IMR-90 (cell line): Measurements from ENCODE around the gene ESR1. TPM values are rescaled to one million over a fixed set of nuclear protein-coding genes. Genes with fewer than 3 reads are reported as not detected.

ENCODE experiments used
- ATAC-seq: fragments of 200-7000 bp; cut with Tn5 transposase; 2 replicates; pipeline ENCODE4 v1.9.1; 2020; ENCODE audit warnings: low read depth, mild to moderate bottlenecking, moderate library complexity
- BruUV-seq: library from RNA; stranded (reverse); fragments of 400-500 nt; replicated peaks from 2 replicates; lab custom pipeline; 2021; lab: Mats Ljungman, UMichigan
- CTCF ChIA-PET: fragments of 300-600 bp; formaldehyde crosslinking; extraction: SDS; loops from one replicate; lab custom pipeline; 2021; ENCODE audit warnings: antibody characterized with exemption; lab: Yijun Ruan, JAX
- POLR2A ChIA-PET: fragments of 300-600 bp; sonication (Branson Sonifier 250); formaldehyde crosslinking; loops from one replicate; lab custom pipeline; 2022; ENCODE audit warnings: antibody characterized with exemption; ENCODE audit not compliant: unreplicated experiment; lab: Charles Lee
- DNase-seq: peaks from one replicate; pipeline ENCODE4 v3.0.0; 2013
- H2AFZ ChIP-seq: replicated peaks from 2 replicates; pipeline ENCODE3; 2013; ENCODE audit warnings: low read length, mild to moderate bottlenecking; ENCODE audit not compliant: poor library complexity
- H2AK5ac ChIP-seq: 2 replicates; pipeline ENCODE4 v1.6.1; 2013; ENCODE audit warnings: low read depth, low read length, inconsistent platforms
- H2AK9ac ChIP-seq: replicated peaks from 2 replicates; pipeline ENCODE3; 2013; ENCODE audit warnings: mild to moderate bottlenecking, low read depth, low read length, moderate library complexity; ENCODE audit not compliant: poor library complexity
- H2BK120ac ChIP-seq: 2 replicates; pipeline ENCODE4 v1.6.1; 2013; ENCODE audit warnings: low read depth, low read length, inconsistent platforms
- H2BK15ac ChIP-seq: 3 replicates; pipeline ENCODE4 v1.6.1; 2013; ENCODE audit warnings: low read depth, low read length, inconsistent platforms
- H2BK20ac ChIP-seq: 2 replicates; pipeline ENCODE4 v1.6.1; 2013; ENCODE audit warnings: low read depth, mild to moderate bottlenecking, inconsistent platforms, low read length, moderate library complexity
- H2BK5ac ChIP-seq: 2 replicates; pipeline ENCODE4 v1.6.1; 2013; ENCODE audit warnings: mild to moderate bottlenecking, low read depth, low read length, inconsistent platforms; ENCODE audit not compliant: poor library complexity, severe bottlenecking
- H3K14ac ChIP-seq: replicated peaks from 2 replicates; pipeline ENCODE4 v1.6.1; 2013; ENCODE audit warnings: low read depth, low read length, inconsistent platforms
- H3K18ac ChIP-seq: 2 replicates; pipeline ENCODE4 v1.6.1; 2013; ENCODE audit warnings: low read depth, low read length, control low read depth
- H3K23ac ChIP-seq: 2 replicates; pipeline ENCODE4 v1.6.1; 2013; ENCODE audit warnings: low read depth, low read length, inconsistent platforms
- H3K27ac ChIP-seq: 2 replicates; pipeline ENCODE4 v1.5.1; 2013; ENCODE audit warnings: mild to moderate bottlenecking, control low read depth, low read length; ENCODE audit not compliant: insufficient read depth
- H3K27me3 ChIP-seq: 2 replicates; pipeline ENCODE4 v1.6.1; 2013; ENCODE audit warnings: low read length; ENCODE audit not compliant: control insufficient read depth, insufficient read depth
- H3K36me3 ChIP-seq: 2 replicates; pipeline ENCODE4 v1.6.1; 2013; ENCODE audit warnings: low read length, mixed read lengths; ENCODE audit not compliant: control insufficient read depth, insufficient read depth
- H3K4ac ChIP-seq: 2 replicates; pipeline ENCODE4 v1.6.1; 2013; ENCODE audit warnings: low read depth, low read length, inconsistent platforms
- H3K4me1 ChIP-seq: 2 replicates; pipeline ENCODE4 v1.6.1; 2013; ENCODE audit warnings: low read length, mixed read lengths; ENCODE audit not compliant: control insufficient read depth, insufficient read depth
- H3K4me2 ChIP-seq: 2 replicates; pipeline ENCODE4 v1.6.1; 2013; ENCODE audit warnings: low read depth, mild to moderate bottlenecking, control low read depth, low read length, moderate library complexity
- H3K4me3 ChIP-seq: 2 replicates; pipeline ENCODE4 v1.5.1; 2013; ENCODE audit warnings: low read depth, mild to moderate bottlenecking, control low read depth, low read length, moderate library complexity; ENCODE audit not compliant: insufficient read depth
- H3K56ac ChIP-seq: 2 replicates; pipeline ENCODE4 v1.6.1; 2013; ENCODE audit warnings: low read length, inconsistent platforms; ENCODE audit not compliant: insufficient read depth; ENCODE audit errors: extremely low read depth
- H3K79me1 ChIP-seq, 2 experiments: 2 replicates each; pipeline ENCODE4 v1.6.1; 2013; ENCODE audit warnings: low read length in 2 of 2, inconsistent platforms in 1 of 2, low read depth in 1 of 2
- H3K9ac ChIP-seq: 2 replicates; pipeline ENCODE4 v1.6.1; 2013; ENCODE audit warnings: low read depth, low read length, control low read depth
- H3K9me1 ChIP-seq: 2 replicates; pipeline ENCODE4 v1.6.1; 2013; ENCODE audit warnings: low read length, inconsistent platforms; ENCODE audit not compliant: insufficient read depth
- H3K9me3 ChIP-seq: 2 replicates; pipeline ENCODE4 v1.6.1; 2013; ENCODE audit warnings: low read length; ENCODE audit not compliant: control insufficient read depth, insufficient read depth
- H4K20me1 ChIP-seq: 2 replicates; pipeline ENCODE4 v1.6.1; 2013; ENCODE audit warnings: low read length, inconsistent platforms; ENCODE audit not compliant: insufficient read depth
- H4K5ac ChIP-seq: 2 replicates; pipeline ENCODE4 v1.6.1; 2013; ENCODE audit warnings: mild to moderate bottlenecking, low read depth, low read length, control low read depth
- H4K8ac ChIP-seq, 2 experiments: 2 replicates each; pipeline ENCODE4 v1.6.1; 2013; ENCODE audit warnings: low read depth in 2 of 2, low read length in 2 of 2, control low read depth in 1 of 2, inconsistent platforms in 1 of 2
- H4K91ac ChIP-seq: 2 replicates; pipeline ENCODE4 v1.6.1; 2013; ENCODE audit warnings: low read depth, low read length, inconsistent platforms; ENCODE audit not compliant: insufficient read depth
- BHLHE40 ChIP-seq: fragments of 150-350 bp; IDR thresholded peaks from 2 replicates; pipeline ENCODE4 v1.6.1; 2016; ENCODE audit warnings: mild to moderate bottlenecking, low read depth, low read length
- CEBPB ChIP-seq: IDR thresholded peaks from 2 replicates; pipeline ENCODE4 v1.6.1; 2012; ENCODE audit warnings: low read depth, low read length, improper control_type of control experiment
- CHD1 ChIP-seq: IDR thresholded peaks from 2 replicates; pipeline ENCODE4 v1.6.1; 2012; ENCODE audit warnings: low read depth, low read length, improper control_type of control experiment
- CTCF ChIP-seq: conservative IDR thresholded peaks from 2 replicates; pipeline ENCODE4 v1.5.1; 2012; ENCODE audit warnings: mild to moderate bottlenecking, low read depth, low read length, improper control_type of control experiment
- ELK1 ChIP-seq: fragments of 150-350 bp; IDR thresholded peaks from 2 replicates; pipeline ENCODE4 v1.6.1; 2016; ENCODE audit warnings: low read depth, mild to moderate bottlenecking, low read length, moderate library complexity, borderline replicate concordance
- FOS ChIP-seq: fragments of 150-350 bp; IDR thresholded peaks from 2 replicates; pipeline ENCODE4 v1.6.1; 2016; ENCODE audit warnings: low read depth, low read length
- MAFK ChIP-seq: IDR thresholded peaks from 2 replicates; pipeline ENCODE4 v1.6.1; 2012; ENCODE audit warnings: low read depth, low read length, improper control_type of control experiment
- MAZ ChIP-seq: IDR thresholded peaks from 2 replicates; pipeline ENCODE4 v1.6.1; 2012; ENCODE audit warnings: low read depth, mild to moderate bottlenecking, low read length, improper control_type of control experiment, moderate library complexity, borderline replicate concordance
- MXI1 ChIP-seq: IDR thresholded peaks from 2 replicates; pipeline ENCODE4 v1.6.1; 2012; ENCODE audit warnings: low read depth, mild to moderate bottlenecking, low read length, moderate library complexity, borderline replicate concordance
- NFE2L2 ChIP-seq: fragments of 150-350 bp; IDR thresholded peaks from 2 replicates; pipeline ENCODE4 v1.6.1; 2016; ENCODE audit warnings: low read depth, mild to moderate bottlenecking, low read length
- POLR2A ChIP-seq: IDR thresholded peaks from 2 replicates; pipeline ENCODE4 v1.6.1; 2012; ENCODE audit warnings: mild to moderate bottlenecking, low read depth, low read length
- RCOR1 ChIP-seq: IDR thresholded peaks from 2 replicates; pipeline ENCODE4 v1.6.1; 2012; ENCODE audit warnings: mild to moderate bottlenecking, low read length, improper control_type of control experiment; ENCODE audit not compliant: insufficient replicate concordance
- RFX5 ChIP-seq: IDR thresholded peaks from 2 replicates; pipeline ENCODE4 v1.8.0; 2012; ENCODE audit warnings: low read depth, mild to moderate bottlenecking, low read length, moderate library complexity
- SMC3 ChIP-seq: fragments of 150-350 bp; IDR thresholded peaks from 2 replicates; pipeline ENCODE4 v1.6.1; 2016; ENCODE audit warnings: low read depth, mild to moderate bottlenecking, antibody characterized with exemption, low read length, moderate library complexity
- USF2 ChIP-seq: fragments of 150-350 bp; IDR thresholded peaks from 2 replicates; pipeline ENCODE4 v1.6.1; 2017; ENCODE audit warnings: mild to moderate bottlenecking, antibody characterized with exemption, low read length, low read depth
- WGBS, 2 experiments: methylation state at CpG; one replicate each; pipeline versions ENCODE4 v1.1.5 to v1.1.7; 2013; ENCODE audit warnings: missing lambda C conversion rate in 2 of 2; ENCODE audit not compliant: insufficient read length in 1 of 2; ENCODE audit errors: extremely low coverage in 2 of 2; 5-methylcytosine and 5-hydroxymethylcytosine counted together
- dilution Hi-C: fragments of 300-500 bp; cut with HindIII; formaldehyde crosslinking; loops from one replicate; pipeline ENCODE4 v1.14.3; 2018; ENCODE audit warnings: low sequenced_read_pairs; ENCODE audit not compliant: unreplicated experiment
- in situ Hi-C: fragments of 300-500 bp; cut with MboI; formaldehyde crosslinking; loops from 3 replicates; pipeline ENCODE4 v1.14.3; 2019; ENCODE audit warnings: low sequenced_read_pairs, inconsistent platforms, mixed read lengths
- intact Hi-C: fragments of 100-400 bp; cut with micrococcal nuclease; formaldehyde crosslinking; loops from 2 replicates; pipeline ENCODE4 v1.10.0; 2022
- polyA plus RNA-seq, 3 experiments: library from polyadenylated mRNA; depleted of rRNA; stranded (reverse); fragments of >200 nt; gene quantifications; 2 replicates each; pipeline ENCODE4 v1.2.3, GENCODE V29; 2012; ENCODE audit warnings: low replicate concordance in 1 of 3
- total RNA-seq: library from RNA; depleted of rRNA; stranded (reverse); fragments of >200 nt; gene quantifications from 2 replicates; pipeline ENCODE4 v1.2.3, GENCODE V29; 2012

The ESR1 gene
- total and polyA plus RNA-seq, 2 of the 4 experiments (the other 2 are of a cell fraction), result not detected

DNA sequence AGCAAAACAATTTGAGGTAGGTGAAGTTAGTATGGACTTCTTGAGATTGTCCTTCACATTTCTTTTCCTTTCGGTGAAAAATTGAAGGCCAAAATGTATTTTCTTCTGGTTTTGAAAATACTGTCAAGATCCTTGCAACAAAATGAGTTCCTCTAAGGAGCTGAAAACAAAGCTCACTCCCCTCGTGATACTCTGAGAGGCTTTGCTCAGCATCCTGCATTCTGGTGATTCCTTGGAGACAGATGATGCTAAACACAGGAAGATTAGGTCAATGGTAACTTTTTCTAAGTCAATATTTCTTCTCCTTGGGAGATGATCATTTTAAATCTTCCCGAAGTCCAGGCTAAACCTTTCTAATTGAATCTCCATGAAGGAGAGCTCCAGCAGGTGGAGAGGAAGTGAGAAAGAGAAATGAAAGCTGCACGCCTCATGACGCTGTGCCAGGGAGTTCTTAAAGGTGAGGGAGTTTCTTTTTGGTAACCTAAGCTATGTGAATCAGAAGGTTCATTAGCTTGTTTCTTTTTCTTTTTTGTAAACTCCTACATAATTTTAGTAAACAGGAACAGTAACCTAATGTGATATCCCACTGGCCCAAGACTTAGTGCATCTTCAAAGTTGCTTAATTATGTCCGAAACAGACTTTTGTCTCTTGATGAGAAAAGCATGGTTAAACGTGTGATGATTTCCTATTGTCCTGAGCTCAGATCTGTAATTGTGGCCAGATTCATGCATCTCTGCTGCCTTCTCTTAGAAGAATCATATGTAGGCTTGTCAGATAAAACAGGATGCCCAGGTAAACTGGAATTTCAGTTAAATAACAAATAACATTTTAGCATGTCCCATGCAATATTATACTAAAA lies 15.0 kb downstream of the ESR1 start:
- dilution Hi-C loops (no loop called here), intact Hi-C loops (no loop called here)
- BruUV-seq, result no TSS peak
- no peak for TF ChIP-seq POLR2A
- no peak for TF ChIP-seq CTCF
- no peak for TF ChIP-seq NFE2L2
- TF ChIP-seq RCOR1, result no peak
- no peak for TF ChIP-seq ELK1
- no peak for TF ChIP-seq RFX5
- TF ChIP-seq MAFK, result no peak
- no peak for TF ChIP-seq SMC3
- no peak for TF ChIP-seq USF2
- no peak for TF ChIP-seq CEBPB
- no peak for TF ChIP-seq MXI1
- TF ChIP-seq CHD1, result no peak
- no peak for TF ChIP-seq MAZ
- no peak for TF ChIP-seq FOS
- no peak for TF ChIP-seq BHLHE40

More for the DNA sequence above, 15.0 kb downstream of the ESR1 start:
- no peak for ATAC-seq
- H3K9me1 ChIP-seq, result no peaks in the 10 kb centered on the region
- ChIA-PET CTCF (no interaction called here), POLR2A (no interaction called here)
- H2BK20ac ChIP-seq, result no peak overlapping the region
- no peak overlapping the region for H2BK120ac ChIP-seq
- no peak overlapping the region for H3K56ac ChIP-seq
- in situ Hi-C loops, result no loop called here
- H3K4ac ChIP-seq, result no peak overlapping the region
- H3K36me3 ChIP-seq, result no peaks in the 10 kb centered on the region
- H2BK15ac ChIP-seq, result no peak overlapping the region
- H3K4me2 ChIP-seq, result no peak overlapping the region
- H3K9me3 ChIP-seq, result peaks cover 2% of the 10 kb centered on the region; the same call in 1 of the 2 replicates
- no peak overlapping the region for H3K4me3 ChIP-seq
- H2BK5ac ChIP-seq, result no peak overlapping the region
- H4K8ac ChIP-seq, result no peak overlapping the region
- H4K91ac ChIP-seq, result no peak overlapping the region
- no peak overlapping the region for H3K27ac ChIP-seq
- H3K27me3 ChIP-seq, result no peaks in the 10 kb centered on the region
- no peak overlapping the region for H2AK5ac ChIP-seq
- no peak overlapping the region for H3K14ac ChIP-seq
- no peak overlapping the region for H3K18ac ChIP-seq
- H2AK9ac ChIP-seq, result no peak overlapping the region
- H2AFZ ChIP-seq, result no peak overlapping the region
- no CpG with 5 or more reads among the region's 7 CpGs for WGBS, 2 experiments
- H3K79me1 ChIP-seq, result no peaks in the 10 kb centered on the region
- H3K9ac ChIP-seq, result no peak overlapping the region
- no peak for DNase-seq
- H4K5ac ChIP-seq, result no peak overlapping the region
- no peaks in the 10 kb centered on the region for H4K20me1 ChIP-seq
- H3K4me1 ChIP-seq, result no peaks in the 10 kb centered on the region
- H3K23ac ChIP-seq, result no peak overlapping the region
